ENCODE measurements around the gene FZD10. TPM values are rescaled to one million over a fixed set of nuclear protein-coding genes. Genes with fewer than 3 reads are reported as not detected.

Gene FZD10
- total and polyA plus RNA-seq, 2 donors: 0.37 to 0.57 TPM

DNA sequence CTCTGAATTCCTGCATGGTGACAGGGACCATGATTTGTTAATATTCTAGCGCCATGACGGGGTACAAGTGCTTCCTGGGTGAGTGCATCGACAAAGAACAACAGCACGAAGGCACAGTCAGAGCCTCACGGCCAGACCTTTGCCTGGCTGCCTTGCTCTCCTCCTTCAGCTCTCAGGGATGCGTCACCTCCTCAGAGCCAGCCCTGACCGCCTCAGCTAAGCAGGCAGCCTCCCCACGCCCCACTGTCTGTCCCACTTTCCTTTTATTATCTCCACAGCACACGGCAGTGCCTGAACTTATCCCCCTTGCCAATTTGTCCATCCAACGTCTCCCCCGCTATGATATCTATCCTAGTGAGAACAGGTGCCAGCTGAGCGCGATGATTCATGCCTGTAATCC lies 16.5 kb upstream of the FZD10 start:
- 77% methylated on average over 13 of the region's 13 CpGs for WGBS
- peaks cover 0 to 2% of the 10 kb centered on the region in 2 donors for H3K27me3 ChIP-seq (ENCODE audit: control insufficient read depth in 2 of 2, insufficient read depth in 1 of 2, low read length in 1 of 2)
- no peak overlapping the region for H3K27ac ChIP-seq (ENCODE audit: low read depth in 1 of 2, low read length in 1 of 2)
- no peaks in the 10 kb centered on the region for H3K36me3 ChIP-seq (ENCODE audit: control insufficient read depth in 2 of 2, insufficient read depth in 2 of 2, low read length in 1 of 2)
- no peak overlapping the region for H3K4me3 ChIP-seq (ENCODE audit: low read length in 2 of 2)
- no peak for DNase-seq (ENCODE audit: low read depth in 6 of 9, low spot score in 9 of 9)
- no peaks in the 10 kb centered on the region for H3K9me3 ChIP-seq (ENCODE audit: control insufficient read depth in 2 of 2, insufficient read depth in 1 of 2, low read length in 1 of 2)
- H3K4me1 ChIP-seq (ENCODE audit: control insufficient read depth in 2 of 2, insufficient read depth in 2 of 2, low read length in 2 of 2): no peaks in the 10 kb centered on the region

DNA sequence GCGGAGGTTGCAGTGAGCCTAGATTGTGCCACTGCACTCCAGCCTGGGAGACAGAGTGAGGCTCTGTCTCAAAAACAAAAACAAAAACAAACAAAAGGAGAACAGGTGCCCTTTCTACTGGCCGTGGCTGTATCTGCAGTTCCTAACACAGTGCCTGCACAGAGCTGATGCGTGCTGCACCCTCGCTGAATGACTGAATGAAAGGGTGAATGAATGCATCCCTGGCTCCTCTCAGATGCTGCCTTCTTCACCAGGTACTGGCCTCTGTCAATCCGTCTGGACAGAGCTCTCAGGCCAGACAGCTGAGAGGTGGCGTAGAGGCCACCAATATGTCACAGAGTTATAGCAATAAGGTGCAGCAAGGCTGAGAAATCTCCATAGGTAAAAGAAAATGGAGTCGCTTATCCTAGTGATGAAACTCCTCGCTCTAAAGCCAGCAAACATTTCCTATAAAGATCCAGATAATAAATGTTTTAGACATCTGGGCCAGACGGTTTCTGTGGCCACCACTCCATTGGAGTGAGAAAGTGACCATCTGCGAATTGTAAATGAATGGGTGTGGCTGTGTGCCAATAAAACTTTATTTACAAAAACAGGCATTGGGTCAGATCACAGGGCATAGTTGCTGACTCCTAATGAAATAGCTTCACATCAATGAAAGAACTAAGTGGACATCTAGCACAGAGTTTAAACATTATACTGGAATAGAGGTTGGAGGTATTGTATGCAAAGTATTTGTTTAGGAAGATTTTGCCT lies 15.9 kb upstream of the FZD10 start:
- H3K27ac ChIP-seq (ENCODE audit: low read depth in 1 of 2, low read length in 1 of 2): no peak overlapping the region

DNA sequence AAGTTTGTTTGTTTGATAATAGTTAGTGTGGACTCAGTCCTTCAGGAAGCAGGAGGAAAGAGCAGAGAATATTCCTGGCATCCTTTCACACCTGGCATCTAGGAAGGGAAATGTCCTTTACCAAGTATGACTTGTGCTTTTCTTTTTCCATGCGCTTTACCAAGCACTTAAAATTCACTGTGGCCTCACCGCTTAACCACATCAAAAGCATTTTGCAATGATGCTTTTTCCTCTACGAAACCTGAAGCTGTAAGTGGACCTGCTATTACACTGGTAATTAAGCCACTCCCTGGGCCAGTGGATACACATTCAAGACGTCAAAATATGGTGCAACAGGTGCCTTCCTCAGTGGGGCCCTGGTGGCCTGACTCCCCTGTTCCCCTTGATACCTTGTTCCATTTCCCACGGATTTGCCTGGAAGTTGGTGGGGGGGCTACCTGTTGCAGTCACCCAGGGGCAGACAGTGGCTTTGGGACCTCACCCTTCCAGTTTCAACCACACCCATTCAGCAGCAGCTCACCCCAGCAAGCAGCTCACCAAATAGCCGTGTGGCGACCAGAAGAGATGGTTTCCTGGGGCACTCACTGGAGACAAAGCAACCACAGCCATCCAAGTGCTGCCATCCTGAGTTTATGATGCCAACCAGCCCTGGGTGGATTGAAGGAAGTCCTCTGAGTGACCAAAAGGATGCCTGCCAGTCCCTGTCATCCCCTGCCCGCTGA lies 14.2 kb upstream of the FZD10 start:
- H3K36me3 ChIP-seq (ENCODE audit: control insufficient read depth in 2 of 2, insufficient read depth in 2 of 2, low read length in 1 of 2): no peaks in the 10 kb centered on the region
- DNase-seq (ENCODE audit: low read depth in 6 of 9, low spot score in 9 of 9): no peak
- no peak overlapping the region for H3K27ac ChIP-seq (ENCODE audit: low read depth in 1 of 2, low read length in 1 of 2)
- 61% methylated on average over 8 of the region's 8 CpGs for WGBS
- no peaks in the 10 kb centered on the region for H3K9me3 ChIP-seq (ENCODE audit: control insufficient read depth in 2 of 2, insufficient read depth in 1 of 2, low read length in 1 of 2)
- H3K4me1 ChIP-seq (ENCODE audit: control insufficient read depth in 2 of 2, insufficient read depth in 2 of 2, low read length in 2 of 2): no peaks in the 10 kb centered on the region
- no peak overlapping the region for H3K4me3 ChIP-seq (ENCODE audit: low read length in 2 of 2)
- peaks cover 0 to 2% of the 10 kb centered on the region in 2 donors for H3K27me3 ChIP-seq (ENCODE audit: control insufficient read depth in 2 of 2, insufficient read depth in 1 of 2, low read length in 1 of 2)

More for the DNA sequence above, 15.9 kb upstream of the FZD10 start:
- DNase-seq (ENCODE audit: low read depth in 6 of 9, low spot score in 9 of 9): no peak
- H3K4me3 ChIP-seq (ENCODE audit: low read length in 2 of 2): no peak overlapping the region
- H3K4me1 ChIP-seq (ENCODE audit: control insufficient read depth in 2 of 2, insufficient read depth in 2 of 2, low read length in 2 of 2): no peaks in the 10 kb centered on the region
- 86% methylated on average over 10 of the region's 10 CpGs for WGBS
- no peaks in the 10 kb centered on the region for H3K9me3 ChIP-seq (ENCODE audit: control insufficient read depth in 2 of 2, insufficient read depth in 1 of 2, low read length in 1 of 2)
- no peaks in the 10 kb centered on the region for H3K36me3 ChIP-seq (ENCODE audit: control insufficient read depth in 2 of 2, insufficient read depth in 2 of 2, low read length in 1 of 2)
- peaks cover 0 to 2% of the 10 kb centered on the region in 2 donors for H3K27me3 ChIP-seq (ENCODE audit: control insufficient read depth in 2 of 2, insufficient read depth in 1 of 2, low read length in 1 of 2)

GRCh38 chr12:130151846-130152245 lies 10.4 kb upstream of the FZD10 start:
- no peaks in the 10 kb centered on the region for H3K9me3 ChIP-seq (ENCODE audit: control insufficient read depth in 2 of 2, insufficient read depth in 1 of 2, low read length in 1 of 2)
- WGBS: 87% methylated on average over 9 of the region's 9 CpGs
- no peaks in the 10 kb centered on the region for H3K36me3 ChIP-seq (ENCODE audit: control insufficient read depth in 2 of 2, insufficient read depth in 2 of 2, low read length in 1 of 2)
- no peak overlapping the region for H3K27ac ChIP-seq (ENCODE audit: low read depth in 1 of 2, low read length in 1 of 2)
- H3K27me3 ChIP-seq (ENCODE audit: control insufficient read depth in 2 of 2, insufficient read depth in 1 of 2, low read length in 1 of 2): peaks cover 3% of the 10 kb centered on the region in 2 donors
- H3K4me1 ChIP-seq (ENCODE audit: control insufficient read depth in 2 of 2, insufficient read depth in 2 of 2, low read length in 2 of 2): no peaks in the 10 kb centered on the region
- H3K4me3 ChIP-seq (ENCODE audit: low read length in 2 of 2): no peak overlapping the region
- DNase-seq (ENCODE audit: low read depth in 6 of 9, low spot score in 9 of 9): no peak

GRCh38 chr12:130152386-130152785 lies 9.9 kb upstream of the FZD10 start:
- 90% methylated on average over 12 of the region's 12 CpGs for WGBS
- Histone ChIP-seq H3K4me3 (ENCODE audit: low read length in 2 of 2) (no peak overlapping the region), H3K4me1 (ENCODE audit: control insufficient read depth in 2 of 2, insufficient read depth in 2 of 2, low read length in 2 of 2) (no peaks in the 10 kb centered on the region), H3K9me3 (ENCODE audit: control insufficient read depth in 2 of 2, insufficient read depth in 1 of 2, low read length in 1 of 2) (no peaks in the 10 kb centered on the region), H3K27me3 (ENCODE audit: control insufficient read depth in 2 of 2, insufficient read depth in 1 of 2, low read length in 1 of 2) (peaks cover 3 to 8% of the 10 kb centered on the region in 2 donors), H3K27ac (ENCODE audit: low read depth in 1 of 2, low read length in 1 of 2) (no peak overlapping the region), H3K36me3 (ENCODE audit: control insufficient read depth in 2 of 2, insufficient read depth in 2 of 2, low read length in 1 of 2) (no peaks in the 10 kb centered on the region)
- DNase-seq (ENCODE audit: low read depth in 6 of 9, low spot score in 9 of 9): no peak

DNA sequence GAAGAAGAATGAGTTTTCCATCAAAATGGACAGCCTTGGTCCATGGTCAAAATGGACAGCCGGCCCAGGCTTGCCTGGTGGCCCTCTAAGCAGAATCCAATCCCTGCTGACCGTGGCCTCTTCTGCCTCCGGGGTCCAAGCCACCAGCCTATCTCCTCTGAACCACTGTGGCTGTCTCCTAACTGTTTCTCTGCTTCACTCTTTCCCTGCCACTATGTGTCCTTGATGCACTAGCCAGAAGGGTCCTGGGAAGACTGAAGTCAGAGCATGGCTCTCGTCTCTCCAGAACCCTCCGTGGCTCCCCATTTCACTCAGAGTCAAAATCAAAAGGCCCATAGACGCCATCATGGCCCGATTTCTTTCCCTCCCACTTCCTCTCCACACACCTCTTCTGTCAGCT lies 8.5 kb upstream of the FZD10 start:
- peaks cover 6 to 18% of the 10 kb centered on the region in 2 donors for H3K27me3 ChIP-seq (ENCODE audit: control insufficient read depth in 2 of 2, insufficient read depth in 1 of 2, low read length in 1 of 2)
- no peak overlapping the region for H3K4me3 ChIP-seq (ENCODE audit: low read length in 2 of 2)
- DNase-seq (ENCODE audit: low read depth in 6 of 9, low spot score in 9 of 9): no peak
- H3K9me3 ChIP-seq (ENCODE audit: control insufficient read depth in 2 of 2, insufficient read depth in 1 of 2, low read length in 1 of 2): no peaks in the 10 kb centered on the region
- no peak overlapping the region for H3K27ac ChIP-seq (ENCODE audit: low read depth in 1 of 2, low read length in 1 of 2)
- no peaks in the 10 kb centered on the region for H3K4me1 ChIP-seq (ENCODE audit: control insufficient read depth in 2 of 2, insufficient read depth in 2 of 2, low read length in 2 of 2)
- H3K36me3 ChIP-seq (ENCODE audit: control insufficient read depth in 2 of 2, insufficient read depth in 2 of 2, low read length in 1 of 2): no peaks in the 10 kb centered on the region
- WGBS: 86% methylated on average over 7 of the region's 7 CpGs

GRCh38 chr12:130154276-130155070 lies 7.8 kb upstream of the FZD10 start:
- H3K36me3 ChIP-seq (ENCODE audit: control insufficient read depth in 2 of 2, insufficient read depth in 2 of 2, low read length in 1 of 2): no peaks in the 10 kb centered on the region
- peaks cover 10 to 24% of the 10 kb centered on the region in 2 donors for H3K27me3 ChIP-seq (ENCODE audit: control insufficient read depth in 2 of 2, insufficient read depth in 1 of 2, low read length in 1 of 2)
- no peaks in the 10 kb centered on the region for H3K4me1 ChIP-seq (ENCODE audit: control insufficient read depth in 2 of 2, insufficient read depth in 2 of 2, low read length in 2 of 2)
- no peaks in the 10 kb centered on the region for H3K9me3 ChIP-seq (ENCODE audit: control insufficient read depth in 2 of 2, insufficient read depth in 1 of 2, low read length in 1 of 2)
- DNase-seq (ENCODE audit: low read depth in 6 of 9, low spot score in 9 of 9): no peak
- no peak overlapping the region for H3K27ac ChIP-seq (ENCODE audit: low read depth in 1 of 2, low read length in 1 of 2)
- 91% methylated on average over 22 of the region's 22 CpGs for WGBS
- no peak overlapping the region for H3K4me3 ChIP-seq (ENCODE audit: low read length in 2 of 2)

DNA sequence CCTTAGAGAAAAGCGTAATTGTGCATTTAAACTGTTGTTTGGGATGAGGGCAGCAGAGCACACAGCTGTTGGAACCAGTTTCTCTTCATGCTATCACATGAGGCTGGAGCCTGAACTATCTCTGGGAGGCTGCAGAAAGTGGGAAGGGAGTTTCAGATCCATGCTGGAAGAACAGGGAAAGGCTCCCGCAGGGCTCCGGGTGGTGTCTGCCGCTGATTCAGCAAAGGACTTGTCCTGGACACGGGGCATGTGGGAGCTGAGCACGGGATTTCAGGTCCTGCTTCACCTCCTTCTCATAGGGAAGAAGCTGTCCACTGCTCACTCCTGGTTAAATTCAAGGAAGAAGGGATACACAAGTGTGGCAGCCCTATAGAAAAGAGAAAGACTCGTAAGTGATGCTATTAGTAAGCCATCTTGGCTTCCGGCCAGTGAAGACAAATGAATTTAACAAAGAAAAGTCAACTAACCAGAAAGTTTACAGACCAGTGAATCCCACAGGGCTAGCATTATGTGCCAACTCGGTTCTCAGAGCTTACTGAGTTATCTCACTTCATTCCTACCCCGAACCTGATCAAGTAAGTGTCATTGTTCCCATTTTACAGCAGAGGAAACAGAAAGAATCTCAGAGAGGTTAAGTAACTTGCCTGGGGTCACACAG lies 6.7 kb upstream of the FZD10 start:
- Histone ChIP-seq H3K27me3 (ENCODE audit: control insufficient read depth in 2 of 2, insufficient read depth in 1 of 2, low read length in 1 of 2) (peaks cover 19 to 35% of the 10 kb centered on the region in 2 donors), H3K4me3 (ENCODE audit: low read length in 2 of 2) (no peak overlapping the region), H3K9me3 (ENCODE audit: control insufficient read depth in 2 of 2, insufficient read depth in 1 of 2, low read length in 1 of 2) (no peaks in the 10 kb centered on the region), H3K4me1 (ENCODE audit: control insufficient read depth in 2 of 2, insufficient read depth in 2 of 2, low read length in 2 of 2) (no peaks in the 10 kb centered on the region), H3K27ac (ENCODE audit: low read depth in 1 of 2, low read length in 1 of 2) (no peak overlapping the region), H3K36me3 (ENCODE audit: control insufficient read depth in 2 of 2, insufficient read depth in 2 of 2, low read length in 1 of 2) (no peaks in the 10 kb centered on the region)
- 85% methylated on average over 10 of the region's 10 CpGs for WGBS
- no peak for DNase-seq (ENCODE audit: low read depth in 6 of 9, low spot score in 9 of 9)

Data from thymus (tissue), 11 donors.